Activated CD4-positive, CD25-positive, alpha-beta regulatory T cell treated with anti-CD3 and anti-CD28 coated beads, Interleukin-2, amount 50 U/mL, for 24 hours (primary cell): Measurements from ENCODE around the gene MYO1A.
A peak's percentile ranks its signal among the peaks of the same experiment; 100 is the strongest.
"Not testable (repeated sequence)": the region's sequence is repeated elsewhere in the genome, so short reads cannot be mapped to it uniquely, and the experiment has no call there.

Experiments
- ATAC-seq, 2 donors: fragments of 150-1000 bp; cut with Tn5 transposase; one replicate each; pipeline ENCODE4 v1.10.0; 2021; ENCODE audit warnings: mild to moderate bottlenecking in 1 of 2, moderate library complexity in 1 of 2

Gene MYO1A

DNA sequence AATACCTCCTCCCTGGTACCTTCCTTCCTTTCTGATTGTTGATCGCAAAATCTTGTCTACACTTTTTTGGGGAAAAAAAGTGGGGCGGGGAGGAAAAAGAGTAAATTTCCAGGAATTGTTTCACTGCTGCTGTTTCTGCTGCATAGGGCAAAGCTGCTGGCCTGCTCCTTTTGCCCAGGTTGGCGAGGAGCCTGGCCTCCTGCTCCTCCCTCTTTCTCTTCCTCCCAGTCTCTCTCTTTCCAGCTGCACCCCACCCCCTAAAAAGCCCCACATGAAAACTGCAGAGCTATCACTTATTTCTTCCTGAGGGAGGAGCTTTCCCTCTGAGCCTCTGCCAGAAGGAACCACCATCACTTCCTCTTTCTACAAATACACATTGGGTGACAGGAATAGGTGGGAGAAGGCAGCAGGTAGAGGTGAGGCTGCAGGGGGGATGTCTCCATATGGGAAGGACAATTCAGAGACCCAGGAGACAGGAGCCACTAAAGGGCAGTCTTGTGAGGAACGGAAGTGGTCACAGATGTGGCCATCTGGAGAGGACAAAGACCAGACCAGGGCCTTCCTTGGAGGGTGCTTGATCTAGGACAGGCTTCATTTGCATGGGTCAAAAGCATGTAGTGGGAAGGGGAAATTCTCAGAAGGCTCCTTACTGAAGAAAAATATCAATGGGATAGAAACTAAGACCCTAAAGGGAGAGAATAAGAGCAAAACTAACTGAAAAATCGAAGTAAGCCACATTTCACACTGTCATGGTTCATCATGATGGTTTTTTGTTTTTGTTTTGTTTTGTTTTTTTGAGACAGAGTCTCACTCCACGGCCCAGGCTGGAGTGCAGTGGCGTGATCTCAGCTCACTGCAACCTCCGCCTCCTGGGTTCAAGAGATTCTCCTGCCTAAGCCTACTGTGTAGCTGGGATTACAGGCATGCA, 58.3 kb downstream of the MYO1A start:
- ATAC-seq, result no peak

DNA sequence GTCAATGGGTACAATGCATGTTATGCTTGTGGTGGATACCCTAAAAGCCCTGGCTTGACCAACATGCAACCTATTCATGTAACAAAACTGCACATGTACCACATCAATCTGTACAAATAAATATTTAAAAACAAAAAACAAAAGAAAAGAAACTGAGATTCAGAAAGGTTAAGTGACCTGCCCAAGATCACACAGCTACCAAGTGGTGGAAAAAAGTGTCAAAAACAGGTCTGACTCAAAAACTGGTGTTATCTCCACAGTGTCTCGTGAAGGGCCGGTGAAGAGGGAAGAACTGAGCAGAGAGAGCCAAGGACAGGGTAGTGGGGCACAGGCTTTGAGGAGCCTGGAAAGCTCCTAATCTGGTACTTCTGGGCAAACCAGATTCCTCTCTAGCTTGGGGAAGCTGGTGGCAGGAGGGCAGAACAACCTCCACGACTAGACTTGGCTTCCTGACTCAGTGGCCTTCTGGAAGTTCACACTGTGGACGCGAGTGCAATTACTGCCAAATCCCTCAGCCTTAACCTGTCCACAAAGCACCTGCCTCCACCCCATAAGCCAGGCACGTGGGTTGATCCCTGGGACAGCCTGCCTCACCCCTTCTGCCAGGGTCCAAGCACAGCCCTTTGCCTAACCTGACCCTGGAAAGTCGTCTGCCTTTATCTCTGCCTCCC, 59.1 kb downstream of the MYO1A start:
- no peak for ATAC-seq

DNA sequence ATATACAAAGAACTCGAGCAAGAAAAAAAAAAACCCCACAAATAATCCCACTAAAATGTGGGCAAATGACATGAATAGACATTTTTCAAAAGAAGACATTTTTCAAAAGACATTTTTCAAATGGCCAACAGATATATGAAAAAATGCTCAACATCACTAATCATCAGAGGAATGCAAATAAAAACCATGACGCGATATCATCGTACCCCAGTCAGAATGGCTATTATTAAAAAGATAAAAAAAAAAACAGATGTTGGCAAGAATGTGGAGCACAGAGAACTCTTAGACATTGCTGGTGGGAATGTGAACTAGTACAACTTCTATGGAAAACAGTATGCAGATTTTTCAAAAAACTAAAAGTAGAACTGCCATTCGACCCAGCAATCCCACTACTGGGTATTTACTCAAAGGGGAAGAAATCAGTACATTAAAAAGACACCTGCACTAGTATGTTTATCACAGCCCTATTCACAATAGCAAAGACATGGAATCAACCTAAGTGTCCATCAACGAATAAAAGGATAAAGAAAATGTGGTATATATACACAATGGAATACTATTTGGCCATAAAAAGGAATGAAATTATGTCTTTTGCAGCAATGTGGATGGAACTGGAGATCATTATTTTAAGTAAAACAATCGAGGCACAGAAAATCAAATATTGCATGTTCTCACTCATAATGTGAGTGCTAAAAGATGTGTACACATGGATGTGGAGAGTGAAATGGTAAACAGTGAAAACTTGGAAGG, 59.9 kb downstream of the MYO1A start:
- no peak for ATAC-seq

DNA sequence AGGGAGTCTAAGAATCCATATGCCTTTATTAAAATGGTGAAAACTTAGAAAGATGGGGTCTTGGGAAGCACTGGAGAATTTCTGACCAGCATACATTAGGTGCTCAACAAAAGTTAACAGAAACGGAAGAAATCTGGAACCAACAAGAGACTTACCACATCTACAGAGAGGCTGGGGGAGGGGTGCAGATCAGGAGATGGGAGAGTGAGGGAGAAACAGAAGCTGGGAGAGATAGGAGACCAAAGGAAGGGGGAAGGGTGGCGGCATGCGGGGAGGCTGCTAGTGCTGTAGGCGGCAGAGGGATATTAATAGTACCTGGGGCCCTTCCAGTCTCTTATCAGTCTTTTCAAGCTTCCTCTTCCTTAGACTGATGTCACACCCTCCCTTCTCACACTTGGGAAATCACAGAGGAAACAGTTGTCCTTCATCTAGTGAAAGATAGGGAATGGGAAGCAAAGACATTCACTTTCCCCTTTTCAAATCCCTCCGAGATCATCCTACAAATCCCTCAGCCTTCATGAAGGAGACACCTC, 61.7 kb downstream of the MYO1A start:
- ATAC-seq, result no peak

DNA sequence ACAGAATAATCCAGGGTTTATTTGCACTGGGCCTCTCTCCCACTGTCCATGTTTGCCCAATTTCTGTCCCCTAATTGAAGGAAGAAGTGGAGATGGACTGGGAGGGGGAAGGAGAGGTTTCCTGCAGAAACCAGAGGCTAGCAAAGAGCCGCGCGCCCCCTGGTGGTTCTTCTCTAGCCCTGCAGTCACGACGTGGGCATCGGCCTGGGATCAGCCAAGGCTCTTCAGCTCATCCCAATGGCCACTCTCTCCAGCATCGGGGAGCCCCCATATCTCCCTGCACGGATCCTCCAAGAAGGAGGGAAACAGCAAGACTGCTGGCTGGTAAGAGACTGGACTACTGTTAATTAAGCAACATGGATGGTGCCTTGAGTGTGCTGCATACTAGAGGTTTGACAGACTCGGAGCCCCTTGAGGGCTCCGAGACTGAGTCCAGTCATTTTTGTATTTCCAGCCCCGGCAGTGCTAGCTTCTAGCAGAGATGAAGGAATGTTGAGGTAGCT, 62.3 kb downstream of the MYO1A start:
- ATAC-seq, result peak; percentile 51 to 53

DNA sequence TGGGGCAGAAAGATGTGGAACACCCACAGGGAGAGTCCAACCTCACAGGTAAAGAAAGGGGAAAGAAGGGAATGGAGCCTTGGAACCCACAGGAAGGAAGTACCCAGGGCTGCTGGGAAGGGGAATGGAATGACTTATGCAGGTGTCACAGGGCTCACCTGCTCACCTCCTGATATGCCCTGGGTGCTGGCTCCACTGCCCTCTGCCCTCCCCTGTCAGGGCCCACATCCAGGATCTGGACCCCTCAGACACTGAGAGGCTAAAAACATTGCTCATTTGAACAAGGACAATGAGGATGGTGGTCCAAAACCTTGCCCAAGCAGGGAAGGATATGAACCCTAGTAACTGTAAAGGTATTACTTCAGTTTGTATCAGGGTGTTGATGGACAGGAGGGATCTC, 62.9 kb downstream of the MYO1A start:
- no peak for ATAC-seq

DNA sequence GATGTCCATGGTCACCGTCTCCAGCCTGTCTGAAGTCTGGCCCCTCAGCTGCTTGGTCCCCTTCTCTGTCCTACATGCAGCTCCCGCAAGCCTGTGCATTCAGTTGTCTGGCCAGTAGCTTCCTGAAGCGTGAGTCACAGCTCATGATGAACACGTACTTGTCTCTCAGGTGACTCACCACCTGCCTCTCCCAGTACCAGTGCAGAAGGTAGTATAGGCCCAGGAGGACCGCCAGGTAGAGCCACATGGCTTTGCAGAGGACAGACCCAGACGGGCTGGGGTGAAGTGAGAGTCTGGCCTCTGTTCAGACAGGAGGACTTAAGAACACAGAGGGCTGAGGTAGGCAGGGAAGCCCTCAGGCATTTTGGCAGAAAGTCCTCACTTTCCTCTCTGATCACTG, 64.2 kb downstream of the MYO1A start:
- peak; percentile 84 to 88 for ATAC-seq

DNA sequence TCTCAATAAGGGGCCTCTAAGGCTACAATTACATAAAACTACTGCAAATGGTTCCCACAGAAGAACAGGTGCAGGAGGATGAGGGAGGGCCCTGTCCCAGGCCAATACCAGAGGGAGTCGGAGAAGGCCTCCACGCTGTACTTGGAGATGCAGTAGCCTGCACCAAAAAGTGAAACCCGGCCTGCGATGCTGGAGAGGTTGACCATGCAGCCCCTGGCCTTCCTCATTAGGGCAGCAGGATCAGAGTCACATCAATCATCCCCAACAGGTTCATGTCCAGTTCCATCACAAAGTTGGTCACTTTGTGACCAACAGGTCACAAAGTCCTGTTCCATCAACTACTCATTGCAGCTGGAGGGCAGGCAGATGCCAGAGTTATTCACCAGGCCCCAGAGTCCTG, 66.5 kb downstream of the MYO1A start:
- no peak for ATAC-seq

DNA sequence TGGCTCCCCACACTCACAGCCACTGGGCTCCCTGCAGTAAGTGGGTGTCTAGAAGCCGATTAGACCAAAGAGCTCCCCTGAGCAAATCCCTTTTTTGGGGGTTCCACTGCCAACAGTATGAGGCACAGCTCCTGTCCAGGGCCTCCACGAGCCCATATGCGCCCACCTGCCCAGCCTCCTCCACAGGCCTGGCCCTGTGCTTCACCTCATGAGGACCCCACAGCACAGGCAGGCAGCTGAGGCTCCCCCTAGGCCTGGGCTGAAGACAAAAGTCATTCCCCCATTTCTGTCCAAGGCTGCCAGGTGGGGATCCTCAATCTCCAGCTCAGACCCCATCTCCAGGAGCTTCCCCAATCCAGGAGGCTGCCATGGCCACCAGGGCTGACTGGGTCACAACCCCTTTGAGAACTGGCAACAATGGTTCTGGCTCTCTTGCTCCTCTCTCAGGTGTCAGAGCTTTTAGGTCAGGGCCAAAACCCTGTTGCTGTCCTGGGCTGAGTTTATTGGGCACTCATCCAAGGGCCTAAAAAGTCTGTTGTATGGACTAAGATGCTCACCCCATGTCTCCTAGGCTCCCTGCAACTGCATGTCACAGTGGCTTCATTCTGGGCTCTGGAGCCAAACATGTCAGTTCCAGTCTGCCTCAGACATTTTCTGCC, 67.2 kb downstream of the MYO1A start:
- not testable (repeated sequence) for ATAC-seq

DNA sequence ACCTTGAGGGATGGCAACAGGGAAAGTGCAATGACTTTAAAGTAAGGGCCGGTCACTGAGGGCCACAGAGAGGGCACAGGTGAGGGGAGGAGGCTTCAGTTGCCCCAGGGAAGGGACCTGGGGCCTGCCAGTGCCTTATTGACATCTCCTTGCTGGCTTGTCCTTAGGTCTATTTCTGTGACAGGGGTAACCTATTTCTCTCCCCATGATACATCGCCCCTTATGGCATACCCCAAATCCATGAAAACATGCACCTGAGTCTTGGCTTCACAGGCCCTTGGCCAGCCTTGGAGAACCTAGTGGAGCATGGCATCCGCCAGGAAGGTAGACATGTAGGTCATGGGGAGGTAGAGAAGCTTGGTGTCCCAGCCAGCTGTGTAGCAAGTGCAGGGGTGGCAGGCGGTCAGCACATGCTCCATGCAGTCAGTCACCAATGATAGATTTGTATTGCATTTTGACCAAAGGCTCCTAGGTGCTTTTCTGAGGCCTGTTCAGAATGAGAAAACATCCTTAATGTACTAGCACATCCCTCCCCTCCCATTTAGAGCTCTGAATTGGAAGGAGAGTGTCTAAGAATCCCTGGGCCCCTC, 68.9 kb downstream of the MYO1A start:
- no peak for ATAC-seq

DNA sequence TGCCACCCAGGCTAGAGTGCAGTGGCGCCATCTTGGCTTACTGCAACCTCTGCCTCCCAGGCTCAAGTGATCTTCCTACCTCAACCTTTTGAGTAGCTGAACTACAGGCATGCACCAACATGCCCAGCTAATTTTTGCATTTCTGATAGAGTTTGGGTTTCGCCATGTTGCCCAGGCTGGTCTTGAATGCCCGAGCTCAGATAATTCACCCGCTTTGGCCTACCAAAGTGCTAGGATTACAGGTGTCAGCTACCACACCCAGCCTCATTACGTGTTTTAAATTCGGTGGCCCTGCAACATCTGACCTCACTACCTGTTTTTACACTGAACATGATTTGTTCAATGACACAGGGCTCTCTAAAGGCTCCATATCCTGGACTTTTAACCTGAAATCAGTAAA, 69.7 kb downstream of the MYO1A start:
- no peak for ATAC-seq

DNA sequence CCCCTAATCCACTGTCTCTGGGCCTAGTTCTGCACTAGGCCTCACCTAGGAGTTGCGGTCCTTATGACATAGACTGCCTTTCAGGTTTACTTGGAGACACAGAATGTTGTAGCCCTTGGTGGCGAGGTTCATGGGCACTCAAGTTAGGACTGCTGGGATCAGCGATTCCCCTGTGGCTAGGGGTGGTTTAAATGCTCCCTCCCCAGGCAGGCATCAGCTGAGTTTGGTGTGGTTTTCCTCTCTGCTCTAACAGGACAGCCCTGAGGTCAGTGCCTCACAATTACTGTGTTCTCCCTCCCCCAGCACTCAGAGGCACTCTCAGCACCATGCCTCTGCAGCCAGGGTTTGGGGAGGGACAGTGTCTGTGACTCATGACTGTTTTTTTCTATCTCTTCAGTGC, 70.3 kb downstream of the MYO1A start:
- no peak for ATAC-seq
